HL-60 (cell line): ENCODE results near the gene LRIG2.
A peak's percentile ranks its signal among the peaks of the same experiment; 100 is the strongest.

Experiments used
- DNase-seq, 2 experiments: peaks; one replicate each; pipeline ENCODE4 v3.0.0-alpha.2; 2010 to 2020; ENCODE audit warnings: low read depth in 1 of 2, low spot score in 1 of 2
- H3K27ac ChIP-seq: fragments of 250-450 bp; sonication (Bioruptor Pico); replicated peaks from 2 replicates; pipeline ENCODE4 v1.5.1; 2020; ENCODE audit warnings: mild to moderate bottlenecking, moderate library complexity
- H3K27me3 ChIP-seq: fragments of 250-450 bp; sonication (Bioruptor Pico); 2 replicates; pipeline ENCODE4 v1.5.1; 2021; ENCODE audit warnings: mild to moderate bottlenecking, moderate library complexity; ENCODE audit not compliant: insufficient read depth, poor library complexity, severe bottlenecking
- H3K4me3 ChIP-seq: replicated peaks from 2 replicates; pipeline ENCODE4 v1.5.1; 2011; ENCODE audit warnings: mild to moderate bottlenecking, control low read depth, low read length; ENCODE audit not compliant: insufficient read depth
- GABPA ChIP-seq: IDR thresholded peaks from 2 replicates; pipeline ENCODE4 v1.6.1; 2012; ENCODE audit warnings: low read depth
- POLR2AphosphoS5 ChIP-seq: IDR thresholded peaks from 2 replicates; pipeline ENCODE4 v1.6.1; 2012; ENCODE audit warnings: low read depth
- SPI1 ChIP-seq: IDR thresholded peaks from 2 replicates; pipeline ENCODE4 v1.6.1; 2012; ENCODE audit warnings: low read depth, mild to moderate bottlenecking, borderline replicate concordance
- TF ChIP-seq, protein P1 (sequence below): IDR thresholded peaks from 2 replicates; pipeline ENCODE4 v1.6.1; 2012; ENCODE audit warnings: low read depth; ENCODE audit not compliant: insufficient replicate concordance
- TF ChIP-seq, protein P2 (sequence below): IDR thresholded peaks from one replicate; pipeline ENCODE4 v1.5.1; 2011; ENCODE audit warnings: low read length, control low read depth, inconsistent platforms; ENCODE audit not compliant: insufficient read depth

Gene LRIG2

DNA sequence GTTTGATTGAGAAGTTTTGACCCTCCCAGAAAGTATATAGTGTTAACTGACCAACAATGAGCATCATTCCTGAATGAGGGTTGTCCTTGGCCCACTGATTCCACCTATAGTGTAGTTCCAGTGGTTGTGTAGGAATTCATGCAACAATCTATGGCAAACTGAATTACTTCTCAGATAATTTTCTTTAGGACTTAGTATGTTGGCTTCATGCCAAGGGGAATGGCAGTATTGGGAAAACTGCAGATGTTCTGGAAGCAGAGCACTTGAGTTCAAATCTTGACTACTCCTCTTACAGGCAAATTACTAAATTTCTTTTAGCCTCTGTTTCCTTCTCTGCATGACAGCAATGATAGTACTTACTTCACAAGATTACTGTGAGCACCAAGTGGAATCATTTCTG, 65.8 kb downstream of the LRIG2 start:
- no peak overlapping the region for H3K4me3 ChIP-seq
- TF ChIP-seq GABPA (no peak), SPI1 (no peak), POLR2AphosphoS5 (no peak)
- TF ChIP-seq, protein P1, sequence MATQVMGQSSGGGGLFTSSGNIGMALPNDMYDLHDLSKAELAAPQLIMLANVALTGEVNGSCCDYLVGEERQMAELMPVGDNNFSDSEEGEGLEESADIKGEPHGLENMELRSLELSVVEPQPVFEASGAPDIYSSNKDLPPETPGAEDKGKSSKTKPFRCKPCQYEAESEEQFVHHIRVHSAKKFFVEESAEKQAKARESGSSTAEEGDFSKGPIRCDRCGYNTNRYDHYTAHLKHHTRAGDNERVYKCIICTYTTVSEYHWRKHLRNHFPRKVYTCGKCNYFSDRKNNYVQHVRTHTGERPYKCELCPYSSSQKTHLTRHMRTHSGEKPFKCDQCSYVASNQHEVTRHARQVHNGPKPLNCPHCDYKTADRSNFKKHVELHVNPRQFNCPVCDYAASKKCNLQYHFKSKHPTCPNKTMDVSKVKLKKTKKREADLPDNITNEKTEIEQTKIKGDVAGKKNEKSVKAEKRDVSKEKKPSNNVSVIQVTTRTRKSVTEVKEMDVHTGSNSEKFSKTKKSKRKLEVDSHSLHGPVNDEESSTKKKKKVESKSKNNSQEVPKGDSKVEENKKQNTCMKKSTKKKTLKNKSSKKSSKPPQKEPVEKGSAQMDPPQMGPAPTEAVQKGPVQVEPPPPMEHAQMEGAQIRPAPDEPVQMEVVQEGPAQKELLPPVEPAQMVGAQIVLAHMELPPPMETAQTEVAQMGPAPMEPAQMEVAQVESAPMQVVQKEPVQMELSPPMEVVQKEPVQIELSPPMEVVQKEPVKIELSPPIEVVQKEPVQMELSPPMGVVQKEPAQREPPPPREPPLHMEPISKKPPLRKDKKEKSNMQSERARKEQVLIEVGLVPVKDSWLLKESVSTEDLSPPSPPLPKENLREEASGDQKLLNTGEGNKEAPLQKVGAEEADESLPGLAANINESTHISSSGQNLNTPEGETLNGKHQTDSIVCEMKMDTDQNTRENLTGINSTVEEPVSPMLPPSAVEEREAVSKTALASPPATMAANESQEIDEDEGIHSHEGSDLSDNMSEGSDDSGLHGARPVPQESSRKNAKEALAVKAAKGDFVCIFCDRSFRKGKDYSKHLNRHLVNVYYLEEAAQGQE, result no peak
- TF ChIP-seq, protein P2, sequence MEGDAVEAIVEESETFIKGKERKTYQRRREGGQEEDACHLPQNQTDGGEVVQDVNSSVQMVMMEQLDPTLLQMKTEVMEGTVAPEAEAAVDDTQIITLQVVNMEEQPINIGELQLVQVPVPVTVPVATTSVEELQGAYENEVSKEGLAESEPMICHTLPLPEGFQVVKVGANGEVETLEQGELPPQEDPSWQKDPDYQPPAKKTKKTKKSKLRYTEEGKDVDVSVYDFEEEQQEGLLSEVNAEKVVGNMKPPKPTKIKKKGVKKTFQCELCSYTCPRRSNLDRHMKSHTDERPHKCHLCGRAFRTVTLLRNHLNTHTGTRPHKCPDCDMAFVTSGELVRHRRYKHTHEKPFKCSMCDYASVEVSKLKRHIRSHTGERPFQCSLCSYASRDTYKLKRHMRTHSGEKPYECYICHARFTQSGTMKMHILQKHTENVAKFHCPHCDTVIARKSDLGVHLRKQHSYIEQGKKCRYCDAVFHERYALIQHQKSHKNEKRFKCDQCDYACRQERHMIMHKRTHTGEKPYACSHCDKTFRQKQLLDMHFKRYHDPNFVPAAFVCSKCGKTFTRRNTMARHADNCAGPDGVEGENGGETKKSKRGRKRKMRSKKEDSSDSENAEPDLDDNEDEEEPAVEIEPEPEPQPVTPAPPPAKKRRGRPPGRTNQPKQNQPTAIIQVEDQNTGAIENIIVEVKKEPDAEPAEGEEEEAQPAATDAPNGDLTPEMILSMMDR, result no peak
- H3K27ac ChIP-seq, result no peak overlapping the region
- DNase-seq, result no peak
- H3K27me3 ChIP-seq, result no peaks in the 10 kb centered on the region

DNA sequence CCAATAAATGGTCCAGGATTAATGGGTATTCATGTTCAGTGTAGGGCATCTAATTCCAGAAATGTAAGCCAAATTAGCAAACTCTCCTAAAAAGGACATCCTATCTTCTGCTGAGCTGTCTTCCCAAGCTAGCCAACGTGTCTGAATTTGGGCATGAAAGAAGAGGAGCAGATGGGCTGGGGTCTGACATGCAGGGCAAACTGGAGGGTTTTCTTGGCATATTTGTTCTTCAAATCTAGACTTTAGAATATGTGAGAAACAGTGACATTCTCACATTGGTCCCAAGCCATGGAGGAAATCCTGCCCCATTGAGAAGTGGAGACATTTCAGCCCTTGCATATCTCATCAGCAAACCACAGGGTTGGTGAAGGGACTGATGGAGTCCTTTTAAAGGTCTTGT, 67.2 kb downstream of the LRIG2 start:
- TF ChIP-seq, protein P1, result no peak
- TF ChIP-seq SPI1 (no peak), POLR2AphosphoS5 (no peak), GABPA (no peak)
- TF ChIP-seq, protein P2, result no peak

DNA sequence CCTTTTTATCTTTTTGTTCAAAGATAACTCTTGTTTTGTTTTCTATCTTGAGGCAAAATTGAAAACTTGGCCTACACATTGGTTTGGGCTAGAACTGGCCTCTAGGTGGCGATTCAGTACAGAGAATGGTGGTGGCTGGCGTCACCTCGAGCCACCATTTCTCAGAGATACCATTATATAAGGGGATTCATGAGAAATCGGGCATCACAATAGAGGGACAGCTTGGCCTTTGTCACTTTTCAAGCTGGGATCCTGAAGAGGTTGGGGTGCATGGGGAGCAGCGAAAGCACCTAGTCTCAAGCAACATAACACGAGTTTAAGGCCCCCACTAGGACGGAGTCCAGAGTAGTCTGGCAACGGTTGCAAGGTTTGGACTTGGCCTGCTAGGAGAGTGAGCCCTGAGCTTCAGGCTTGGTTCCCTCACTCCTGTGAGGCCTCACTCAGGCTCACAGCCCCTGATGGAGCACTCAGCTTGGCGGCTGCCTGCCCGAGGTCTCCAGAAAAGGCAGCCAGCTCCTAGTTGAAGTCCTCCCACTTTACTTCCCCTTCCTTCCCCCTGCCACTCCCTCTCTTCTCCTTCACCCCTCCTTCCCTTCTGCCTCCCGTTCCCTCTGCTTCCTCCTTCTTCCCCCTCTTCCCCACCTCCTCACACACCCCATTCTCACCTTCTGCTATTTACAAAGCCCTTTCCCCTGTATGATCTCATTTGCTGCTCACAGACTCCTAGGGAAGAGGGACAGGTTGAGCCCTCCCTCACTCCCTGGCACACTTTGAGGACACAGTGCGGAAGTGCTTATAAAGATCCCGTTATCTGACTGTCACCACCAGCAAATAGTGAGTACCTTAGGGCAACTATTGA, 67.8 kb downstream of the LRIG2 start:
- TF ChIP-seq, protein P2, result peak; percentile 76
- TF ChIP-seq, protein P1, result no peak
- H3K27me3 ChIP-seq, result no peaks in the 10 kb centered on the region
- H3K27ac ChIP-seq, result no peak overlapping the region
- peak; percentile 47 to 58 for DNase-seq
- peak overlapping the region; percentile 17 for H3K4me3 ChIP-seq

More for the DNA sequence above, 67.2 kb downstream of the LRIG2 start:
- Histone ChIP-seq H3K4me3 (no peak overlapping the region), H3K27ac (no peak overlapping the region), H3K27me3 (no peaks in the 10 kb centered on the region)
- no peak for DNase-seq
